Lower leg skin (tissue), 4 donors: ENCODE results near the gene ACOXL. TPM values are rescaled to one million over a fixed set of nuclear protein-coding genes. Genes with fewer than 3 reads are reported as not detected.

Experiments used
- DNase-seq, 2 donors: peaks; one replicate each; pipeline ENCODE4 v3.0.0-alpha.2; 2019; ENCODE audit warnings: low spot score in 2 of 2
- H3K4me3 ChIP-seq: fragments of 200-600 bp; sonication (generic); 2 replicates; pipeline ENCODE4 v1.5.1; 2017; ENCODE audit warnings: mild to moderate bottlenecking, low read depth; ENCODE audit not compliant: poor library complexity, severe bottlenecking
- POLR2A ChIP-seq, 2 donors: fragments of 450-650 bp; IDR thresholded peaks; one replicate each; pipeline ENCODE4 v1.6.1; 2016 to 2017; ENCODE audit warnings: antibody characterized with exemption in 2 of 2, mild to moderate bottlenecking in 1 of 2, moderate library complexity in 1 of 2
- WGBS, 2 donors: methylation state at CpG; one replicate each; pipeline ENCODE4 v1.1.5; 2018; 5-methylcytosine and 5-hydroxymethylcytosine counted together
- intact Hi-C: fragments of 100-400 bp; cut with DNase I; formaldehyde crosslinking; loops from one replicate; pipeline ENCODE4 v1.15.0; 2023; ENCODE audit warnings: low total_unique reads
- total RNA-seq, 4 donors: library from RNA; depleted of rRNA; stranded (reverse); fragments of >200 nt; gene quantifications; one replicate each; pipeline ENCODE4 v1.1.0, GENCODE V29; 2016
- TF ChIP-seq, protein P1 (sequence below), 3 donors: fragments of 450-650 bp; IDR thresholded peaks; one replicate each; pipeline ENCODE4 v1.5.1; 2016; ENCODE audit warnings: antibody characterized with exemption in 3 of 3, mild to moderate bottlenecking in 3 of 3, moderate library complexity in 2 of 3

ACOXL gene
- total RNA-seq, 4 donors from 2014 or later = not detected

DNA sequence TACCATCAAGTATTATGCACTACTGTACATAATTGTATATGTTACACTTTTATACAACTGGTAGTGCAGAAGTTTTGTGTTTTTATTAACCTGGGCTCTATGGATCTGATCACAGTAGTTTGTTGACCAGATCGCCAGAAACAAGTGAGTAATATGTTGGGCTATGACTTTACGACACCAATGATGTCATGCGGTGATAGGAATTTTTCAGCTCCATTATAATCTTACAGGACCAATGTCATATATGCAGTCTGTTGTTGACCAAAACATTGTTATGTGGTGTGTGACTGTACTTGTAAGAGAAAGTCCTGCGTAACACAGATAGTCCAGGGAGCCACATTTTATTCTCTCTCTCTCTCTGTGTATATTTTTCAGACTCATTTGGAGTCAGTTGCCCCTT is 4.5 kb upstream of the ACOXL start:
- TF ChIP-seq, protein P1, sequence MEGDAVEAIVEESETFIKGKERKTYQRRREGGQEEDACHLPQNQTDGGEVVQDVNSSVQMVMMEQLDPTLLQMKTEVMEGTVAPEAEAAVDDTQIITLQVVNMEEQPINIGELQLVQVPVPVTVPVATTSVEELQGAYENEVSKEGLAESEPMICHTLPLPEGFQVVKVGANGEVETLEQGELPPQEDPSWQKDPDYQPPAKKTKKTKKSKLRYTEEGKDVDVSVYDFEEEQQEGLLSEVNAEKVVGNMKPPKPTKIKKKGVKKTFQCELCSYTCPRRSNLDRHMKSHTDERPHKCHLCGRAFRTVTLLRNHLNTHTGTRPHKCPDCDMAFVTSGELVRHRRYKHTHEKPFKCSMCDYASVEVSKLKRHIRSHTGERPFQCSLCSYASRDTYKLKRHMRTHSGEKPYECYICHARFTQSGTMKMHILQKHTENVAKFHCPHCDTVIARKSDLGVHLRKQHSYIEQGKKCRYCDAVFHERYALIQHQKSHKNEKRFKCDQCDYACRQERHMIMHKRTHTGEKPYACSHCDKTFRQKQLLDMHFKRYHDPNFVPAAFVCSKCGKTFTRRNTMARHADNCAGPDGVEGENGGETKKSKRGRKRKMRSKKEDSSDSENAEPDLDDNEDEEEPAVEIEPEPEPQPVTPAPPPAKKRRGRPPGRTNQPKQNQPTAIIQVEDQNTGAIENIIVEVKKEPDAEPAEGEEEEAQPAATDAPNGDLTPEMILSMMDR (IDR thresholded peaks at IDR 0.05) = no peak
- TF ChIP-seq POLR2A (IDR thresholded peaks at IDR 0.05) = no peak
- DNase-seq = no peak
- 94% methylated on average over 4 of the region's 4 CpGs for WGBS, 2 donors
- H3K4me3 ChIP-seq = no peak overlapping the region
- intact Hi-C loops = no loop called here

DNA sequence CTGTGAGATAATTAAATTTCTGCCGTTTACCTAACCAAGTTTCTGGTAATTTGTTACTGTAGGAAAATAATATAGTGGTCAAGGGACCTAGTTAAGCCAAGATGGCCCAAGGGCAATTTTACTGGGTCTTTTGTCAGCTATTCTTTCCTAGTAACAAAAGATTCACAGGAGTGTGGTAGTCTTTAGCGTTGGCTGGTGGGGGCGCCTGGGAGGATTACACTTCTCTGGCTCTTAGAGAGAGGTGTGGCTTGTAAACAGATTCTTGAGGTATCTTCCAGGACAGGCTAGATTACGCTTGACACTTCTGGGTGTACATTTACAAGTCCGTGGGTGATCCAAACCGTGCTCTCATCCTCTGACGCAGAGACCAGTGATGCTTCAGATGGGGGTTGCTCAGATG is 3.3 kb upstream of the ACOXL start:
- TF ChIP-seq, protein P1 (IDR thresholded peaks at IDR 0.05) = no peak
- no peak for TF ChIP-seq POLR2A (IDR thresholded peaks at IDR 0.05)
- H3K4me3 ChIP-seq = no peak overlapping the region
- 71 to 76% methylated on average over 7 of the region's 7 CpGs for WGBS, 2 donors
- intact Hi-C loops = no loop called here
- no peak for DNase-seq

DNA sequence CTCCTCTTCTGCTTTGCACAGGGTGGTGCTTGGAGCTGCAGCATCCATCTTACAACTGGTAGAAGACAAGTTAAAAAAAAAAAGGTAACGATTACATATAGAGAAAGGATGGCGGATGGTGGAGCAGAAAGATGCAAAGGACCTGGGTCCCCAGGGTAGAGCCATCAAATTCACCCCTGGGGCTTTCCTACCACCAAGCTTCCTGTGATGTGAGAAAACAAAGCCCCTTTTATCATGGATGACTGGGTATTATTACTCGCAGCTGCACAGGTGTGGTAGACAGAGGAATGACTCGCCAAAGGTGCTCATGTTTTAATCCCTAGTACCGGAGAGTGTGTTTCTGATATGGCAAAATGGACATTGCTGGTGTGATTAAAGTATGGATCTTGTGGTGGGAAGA is 1.3 kb upstream of the ACOXL start:
- 90 to 94% methylated on average over 5 of the region's 5 CpGs for WGBS, 2 donors
- no peak for TF ChIP-seq POLR2A (IDR thresholded peaks at IDR 0.05)
- TF ChIP-seq, protein P1 (IDR thresholded peaks at IDR 0.05) = no peak
- intact Hi-C loops = no loop called here

DNA sequence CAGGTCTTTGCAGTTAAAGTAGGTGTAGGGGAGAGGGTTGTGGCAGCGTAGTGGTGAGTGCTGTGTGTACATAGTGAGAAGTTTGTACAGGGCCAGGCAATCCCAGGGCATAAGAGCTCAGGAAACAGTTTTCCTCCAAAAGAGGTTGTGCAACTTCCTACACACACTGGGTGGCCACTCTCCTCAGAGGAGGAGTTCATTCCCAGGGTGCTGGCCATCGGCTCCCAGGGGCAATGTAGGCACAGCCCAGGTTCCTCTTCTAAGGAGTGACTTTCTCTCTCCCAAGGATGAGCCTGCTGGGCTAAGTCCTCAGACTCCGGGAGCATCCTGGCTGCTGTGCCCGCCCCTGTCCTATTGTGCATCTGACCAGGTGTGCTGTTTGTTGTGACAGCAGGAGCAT is 3.0 kb downstream of the ACOXL start:
- DNase-seq = no peak
- TF ChIP-seq POLR2A (IDR thresholded peaks at IDR 0.05) = no peak
- TF ChIP-seq, protein P1 (IDR thresholded peaks at IDR 0.05) = no peak
- no peak overlapping the region for H3K4me3 ChIP-seq
- intact Hi-C loops = no loop called here
- WGBS, 2 donors = 40 to 57% methylated on average over 4 of the region's 4 CpGs

More for the DNA sequence above, 1.3 kb upstream of the ACOXL start:
- no peak overlapping the region for H3K4me3 ChIP-seq
- DNase-seq = no peak

DNA sequence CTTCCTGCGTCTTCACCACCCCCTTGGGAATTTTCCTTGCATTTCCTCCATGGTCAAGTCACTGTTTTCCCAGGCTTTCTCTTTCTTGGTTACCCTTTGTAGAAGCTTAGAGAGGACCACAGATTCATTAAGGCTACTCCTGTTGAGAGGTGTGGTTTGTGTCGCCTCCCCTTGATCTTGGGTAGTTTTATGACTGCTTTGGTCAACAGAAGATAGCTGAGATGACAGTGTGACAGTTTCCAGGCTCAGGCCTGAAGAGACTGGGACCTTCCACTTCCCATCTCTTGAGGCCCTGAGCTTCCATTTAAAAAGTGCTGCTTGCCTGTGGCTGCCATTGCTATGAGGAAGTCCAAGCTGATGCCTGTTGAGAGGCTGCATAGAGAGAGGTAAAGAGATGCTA is 5.4 kb downstream of the ACOXL start:
- no peak for TF ChIP-seq POLR2A (IDR thresholded peaks at IDR 0.05)
- TF ChIP-seq, protein P1 (IDR thresholded peaks at IDR 0.05) = no peak
- intact Hi-C loops = no loop called here
- no peak for DNase-seq
- WGBS, 2 donors = 63 to 73% methylated on average over 2 of the region's 2 CpGs
- H3K4me3 ChIP-seq = no peak overlapping the region

DNA sequence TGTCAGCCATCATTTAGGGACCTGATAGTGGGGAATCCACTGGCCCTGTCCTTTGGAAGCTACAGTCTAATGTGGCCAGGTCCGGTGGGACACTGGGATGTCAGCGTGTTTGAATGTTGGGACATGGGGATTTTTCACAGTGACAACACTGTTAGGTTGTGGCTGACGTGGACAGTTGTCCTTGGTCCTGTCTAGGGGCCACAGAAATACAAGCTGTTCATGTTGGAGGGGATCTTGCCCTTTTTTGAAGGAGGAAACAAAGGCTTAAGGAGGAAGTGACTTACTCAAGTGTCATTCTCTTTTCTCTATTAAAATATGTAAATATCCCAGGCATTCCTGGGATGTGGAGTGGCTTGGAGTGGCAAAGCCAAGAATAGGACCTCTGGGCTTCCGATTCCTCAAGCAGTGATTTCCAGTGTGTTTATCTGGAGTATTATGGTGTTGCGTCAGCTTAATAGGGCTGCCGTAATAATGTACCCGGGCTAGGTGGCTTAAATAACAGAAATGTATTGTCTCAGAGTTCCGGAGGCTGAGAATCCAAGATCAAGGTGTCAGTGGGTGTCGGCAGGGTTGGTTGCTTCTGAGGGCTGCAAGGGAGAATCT is 8.5 kb downstream of the ACOXL start:
- intact Hi-C loops = no loop called here
- 88 to 89% methylated on average over 9 of the region's 9 CpGs for WGBS, 2 donors
- H3K4me3 ChIP-seq = no peak overlapping the region

More for the DNA sequence above, 8.5 kb downstream of the ACOXL start:
- TF ChIP-seq, protein P1 (IDR thresholded peaks at IDR 0.05) = no peak
- no peak for TF ChIP-seq POLR2A (IDR thresholded peaks at IDR 0.05)
- no peak for DNase-seq
